Psoas muscle (tissue), 8 donors: Measurements from ENCODE around the gene ADGRB2. TPM values are rescaled to one million over a fixed set of nuclear protein-coding genes. Genes with fewer than 3 reads are reported as not detected.

Experiments used
- ATAC-seq, 4 donors: fragments of 200-7000 bp; cut with Tn5 transposase; one replicate each; pipeline ENCODE4 v1.9.1; 2020; ENCODE audit warnings: moderate library complexity in 3 of 4, mild to moderate bottlenecking in 2 of 4
- DNase-seq, 2 donors: peaks; one replicate each; pipeline ENCODE4 v3.0.0-alpha.2; 2020
- H3K27ac ChIP-seq: fragments of 200-600 bp; one replicate; pipeline ENCODE4 v1.8.0; 2022
- H3K27me3 ChIP-seq, 3 donors: fragments of 200-600 bp in 1 of 3; one replicate each; pipeline versions ENCODE4 v1.6.1 to v1.8.0; 2013 to 2022; ENCODE audit warnings: low read length in 2 of 3, mild to moderate bottlenecking in 2 of 3, moderate library complexity in 1 of 3; ENCODE audit not compliant: insufficient read depth in 3 of 3
- H3K36me3 ChIP-seq, 2 donors: fragments of 200-600 bp in 1 of 2; one replicate each; pipeline versions ENCODE4 v1.6.1 to v1.8.0; 2013 to 2022; ENCODE audit warnings: low read depth in 1 of 2, mild to moderate bottlenecking in 1 of 2, moderate library complexity in 1 of 2; ENCODE audit not compliant: insufficient read depth in 1 of 2
- H3K4me1 ChIP-seq: fragments of 200-600 bp; one replicate; pipeline ENCODE4 v1.8.0; 2022
- H3K4me3 ChIP-seq: fragments of 200-600 bp; one replicate; pipeline ENCODE4 v1.8.0; 2022; ENCODE audit warnings: mild to moderate bottlenecking
- H3K9me3 ChIP-seq: fragments of 200-600 bp; one replicate; pipeline ENCODE4 v1.8.0; 2022
- CTCF ChIP-seq: fragments of 200-600 bp; IDR thresholded peaks from one replicate; pipeline ENCODE4 v1.8.0; 2022; ENCODE audit warnings: antibody characterized with exemption
- WGBS, 3 donors: extraction: QIAGEN DNeasy Blood & Tissue Kit; methylation state at CpG; one replicate each; pipeline versions ENCODE4 v1.1.6 to v1.1.7; 2013; 5-methylcytosine and 5-hydroxymethylcytosine counted together
- intact Hi-C, 2 donors: fragments of 100-400 bp; cut with DNase I; formaldehyde crosslinking; loops; one replicate each; pipeline versions ENCODE4 v1.11.0 to v1.14.2; 2022
- polyA plus RNA-seq, 3 donors: library from polyadenylated mRNA; stranded (reverse); fragments of 200-250 nt; gene quantifications; one replicate each; pipeline ENCODE4 v1.2.3, GENCODE V29; 2013
- total RNA-seq, 4 donors: library from RNA; stranded (reverse); fragmentation: NEBNext Ultra II Directional in 2 of 4; extraction: Animal tissue kit (Norgen Biotek cat#: 25700) in 2 of 4; gene quantifications; one replicate each; pipeline versions ENCODE4 v1.2.1 to v1.2.4, GENCODE V29; 2021 to 2023
- donor health status: healthy with polysubstance abuse.
- donor health status: DM: no; HTN: no; CAD: no; lungs with moderate emphysema.
- donor health status: Bipolar disorder and iron deficiency.
- donor health status: healthy.
- donor health status: DM: yes; HTN: yes; CAD: no.
- donor health status: DM: no; HTN: no; CAD: no.
- donor health status: DM: no; HTN: no; CAD: no.
- donor health status: DM: yes; HTN: yes; CAD: no.

Gene ADGRB2
- total and polyA plus RNA-seq, 7 donors, result 0.44 to 1.8 (median 0.73) TPM

DNA sequence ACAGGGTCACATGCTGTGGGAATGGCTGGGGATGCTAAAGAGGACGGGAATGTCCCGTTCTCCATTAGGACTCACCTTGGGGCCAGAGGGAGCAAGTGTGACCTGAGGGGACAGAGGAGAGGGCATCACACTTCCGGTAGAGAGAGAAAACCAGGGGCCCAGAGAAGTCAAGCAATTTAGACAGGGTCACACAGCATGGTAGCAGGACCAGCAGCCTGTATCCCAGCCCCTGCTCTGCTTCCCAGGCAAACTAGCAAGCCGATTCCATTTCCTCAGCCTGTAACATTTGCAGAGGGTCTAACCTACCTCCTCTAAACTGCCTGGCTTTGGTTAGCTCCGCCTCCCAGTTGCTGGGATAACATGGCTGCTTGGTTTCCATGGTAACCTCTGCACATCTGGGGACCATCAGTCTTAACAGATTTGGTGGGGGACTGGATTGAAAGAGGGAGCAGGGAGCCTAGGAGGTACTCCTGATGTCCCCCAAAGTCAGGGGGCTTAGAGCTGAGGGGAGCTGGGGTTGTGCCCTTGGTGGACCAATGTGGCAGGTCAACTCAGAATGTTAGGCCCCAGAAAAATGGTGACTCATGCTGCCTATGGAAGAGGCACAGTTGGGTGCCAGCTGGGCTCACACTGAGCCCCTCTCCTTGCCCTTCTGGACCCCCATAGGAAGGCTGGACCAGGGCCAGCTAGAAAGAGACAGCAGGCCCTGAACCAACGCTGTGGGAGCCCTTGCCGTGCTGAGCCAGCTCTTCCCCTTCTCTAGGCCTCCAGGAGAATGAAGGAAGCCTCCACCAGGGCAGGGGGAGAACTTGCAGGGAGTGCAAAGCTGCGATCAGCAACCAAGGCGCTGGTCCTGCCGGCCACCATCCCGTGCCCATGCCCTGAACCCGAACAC, 69.8 kb downstream of the ADGRB2 start:
- no peak for TF ChIP-seq CTCF
- H3K4me1 ChIP-seq, result no peaks in the 10 kb centered on the region
- H3K27me3 ChIP-seq, result no peaks in the 10 kb centered on the region
- no peak overlapping the region for H3K4me3 ChIP-seq
- ATAC-seq, result no peak
- 70 to 83% (median 80%) methylated on average over 12 of the region's 12 CpGs for WGBS, 3 donors
- intact Hi-C loops, result no loop called here
- no peak overlapping the region for H3K27ac ChIP-seq
- peaks cover 0 to 4% of the 10 kb centered on the region in 2 donors for H3K36me3 ChIP-seq
- no peak for DNase-seq
- no peaks in the 10 kb centered on the region for H3K9me3 ChIP-seq

GRCh38 chr1:31693231-31693630, 70.9 kb downstream of the ADGRB2 start:
- DNase-seq (no peak), ATAC-seq (no peak)
- peaks cover 0 to 4% of the 10 kb centered on the region in 2 donors for H3K36me3 ChIP-seq
- intact Hi-C loops, result no loop called here
- H3K9me3 ChIP-seq, result no peaks in the 10 kb centered on the region
- no peaks in the 10 kb centered on the region for H3K27me3 ChIP-seq
- 77 to 85% (median 81%) methylated on average over 10 of the region's 10 CpGs for WGBS, 3 donors
- no peak overlapping the region for H3K4me3 ChIP-seq
- no peaks in the 10 kb centered on the region for H3K4me1 ChIP-seq
- H3K27ac ChIP-seq, result no peak overlapping the region
- no peak for TF ChIP-seq CTCF

GRCh38 chr1:31691951-31692350, 72.2 kb downstream of the ADGRB2 start:
- no peak for DNase-seq
- H3K27me3 ChIP-seq, result peaks cover 0 to 2% (median 0%) of the 10 kb centered on the region in 3 donors
- intact Hi-C loops, result no loop called here
- no peak for ATAC-seq
- no peaks in the 10 kb centered on the region for H3K4me1 ChIP-seq
- H3K9me3 ChIP-seq, result no peaks in the 10 kb centered on the region
- WGBS, 3 donors, result 84 to 92% (median 86%) methylated on average over 11 of the region's 11 CpGs
- H3K4me3 ChIP-seq, result no peak overlapping the region
- H3K27ac ChIP-seq, result no peak overlapping the region
- peaks cover 0 to 4% of the 10 kb centered on the region in 2 donors for H3K36me3 ChIP-seq
- TF ChIP-seq CTCF, result no peak

DNA sequence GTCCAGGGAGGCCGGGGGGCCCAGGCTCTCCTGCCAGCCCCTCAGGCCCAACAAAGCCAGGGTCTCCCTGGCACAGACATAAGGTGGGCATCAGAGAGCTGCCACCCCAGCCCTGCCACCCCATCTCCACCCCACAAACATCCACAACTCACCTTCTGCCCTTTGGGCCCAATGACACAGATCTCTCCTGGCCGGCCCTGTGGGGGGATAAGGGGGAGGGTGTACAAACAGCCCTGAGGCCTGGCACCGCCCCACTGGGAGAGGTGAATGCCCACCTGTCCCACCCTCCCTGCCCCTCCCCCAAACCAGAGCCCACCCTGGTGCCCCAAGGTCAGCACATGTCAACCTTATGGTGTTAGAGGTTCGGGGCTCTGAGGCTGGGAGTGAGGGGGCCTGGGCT, 72.7 kb downstream of the ADGRB2 start:
- H3K27me3 ChIP-seq, result peaks cover 0 to 2% (median 0%) of the 10 kb centered on the region in 3 donors
- DNase-seq, result no peak
- no peak for ATAC-seq
- H3K36me3 ChIP-seq, result peaks cover 0 to 4% of the 10 kb centered on the region in 2 donors
- H3K4me3 ChIP-seq, result no peak overlapping the region
- WGBS, 3 donors, result 89 to 94% (median 92%) methylated on average over 4 of the region's 4 CpGs
- H3K27ac ChIP-seq, result no peak overlapping the region
- H3K4me1 ChIP-seq, result no peaks in the 10 kb centered on the region
- intact Hi-C loops, result no loop called here
- no peak for TF ChIP-seq CTCF
- H3K9me3 ChIP-seq, result no peaks in the 10 kb centered on the region
